HCT116 (cell line): Measurements from ENCODE around the gene EIF3L. TPM values are rescaled to one million over a fixed set of nuclear protein-coding genes. Genes with fewer than 3 reads are reported as not detected.

Experiments used
- ATAC-seq: fragments of 200-7000 bp; cut with Tn5 transposase; 2 replicates; pipeline ENCODE4 v1.9.1; 2020; ENCODE audit warnings: mild to moderate bottlenecking, moderate library complexity
- BruUV-seq: library from RNA; stranded (reverse); fragments of 400-500 nt; replicated peaks from 2 replicates; lab custom pipeline; 2021; lab: Mats Ljungman, UMichigan
- CTCF ChIA-PET: fragments of 300-600 bp; sonication (Branson Sonifier 250); formaldehyde crosslinking; loops from one replicate; lab custom pipeline; 2021; ENCODE audit warnings: antibody characterized with exemption; lab: Charles Lee
- POLR2A ChIA-PET: fragments of 300-600, 350-600 bp; sonication (Branson Sonifier 250); formaldehyde crosslinking; loops from one replicate; lab custom pipeline; 2021; ENCODE audit warnings: antibody characterized with exemption; lab: Charles Lee
- RAD21 ChIA-PET, 2 experiments: fragments of 300-600 bp; sonication (Branson Sonifier 250); formaldehyde crosslinking; loops; one replicate each; lab custom pipeline; 2023; ENCODE audit warnings: low total read pairs in 2 of 2; ENCODE audit not compliant: uncharacterized antibody in 2 of 2, unreplicated experiment in 2 of 2, low non-redundant PET in 1 of 2; lab: Charles Lee
- DNase-seq: peaks from one replicate; pipeline ENCODE4 v3.0.0-alpha.2; 2010; ENCODE audit warnings: low read depth, low spot score
- H2AFZ ChIP-seq: fragments of 200-600 bp; shearing (Covaris generic), sonication (generic); 2 replicates; pipeline ENCODE4 v1.6.1; 2017; ENCODE audit warnings: low read depth, mixed run types, mixed read lengths, antibody characterized with exemption, low read length; ENCODE audit not compliant: poor library complexity, severe bottlenecking
- H3K27ac ChIP-seq: 2 replicates; pipeline ENCODE4 v1.5.1; 2012; ENCODE audit warnings: low read depth, low read length
- H3K27me3 ChIP-seq: fragments of 200-600 bp; sonication (generic); 2 replicates; pipeline ENCODE4 v1.6.1; 2016; ENCODE audit warnings: mixed run types, low read length, mixed read lengths; ENCODE audit not compliant: insufficient read depth
- H3K36me3 ChIP-seq, 2 experiments: fragments of 200-500 bp in 1 of 2; fragments of 200-600 bp in 1 of 2; sonication (Bioruptor generic) in 1 of 2; sonication (generic) in 1 of 2; 2 replicates each; pipeline versions ENCODE4 v1.5.1 to v1.6.1; 2014 to 2016; ENCODE audit warnings: low read length in 2 of 2, inconsistent platforms in 1 of 2, mixed read lengths in 1 of 2, mixed run types in 1 of 2; ENCODE audit not compliant: insufficient read depth in 2 of 2, control insufficient read depth in 1 of 2
- H3K4me1 ChIP-seq, 2 experiments: fragments of 200-600 bp in 1 of 2; sonication (generic) in 1 of 2; 2 replicates each; pipeline versions ENCODE4 v1.5.1 to v1.6.1; 2012 to 2017; ENCODE audit warnings: low read length in 2 of 2, inconsistent platforms in 1 of 2, mild to moderate bottlenecking in 1 of 2, mixed read lengths in 1 of 2, mixed run types in 1 of 2, moderate library complexity in 1 of 2; ENCODE audit not compliant: insufficient read depth in 2 of 2, control insufficient read depth in 1 of 2
- H3K4me2 ChIP-seq: fragments of 200-600 bp; sonication (generic); 2 replicates; pipeline ENCODE4 v1.6.1; 2017; ENCODE audit warnings: mixed run types, low read length, mixed read lengths
- H3K4me3 ChIP-seq, 2 experiments: fragments of 200-600 bp in 1 of 2; sonication (generic) in 1 of 2; replicated peaks in 1 of 2; 2 replicates each; pipeline ENCODE4 v1.5.1; 2011 to 2016; ENCODE audit warnings: low read length in 2 of 2, control low read depth in 1 of 2, low read depth in 1 of 2, mild to moderate bottlenecking in 1 of 2, mixed read lengths in 1 of 2, mixed run types in 1 of 2
- H3K79me2 ChIP-seq: fragments of 200-600 bp; sonication (generic); 2 replicates; pipeline ENCODE4 v1.6.1; 2017; ENCODE audit warnings: mild to moderate bottlenecking, mixed run types, low read length, moderate library complexity, mixed read lengths; ENCODE audit not compliant: insufficient read depth
- H3K9ac ChIP-seq: fragments of 200-600 bp; sonication (generic); 2 replicates; pipeline ENCODE4 v1.6.1; 2016; ENCODE audit warnings: low read length, mixed read lengths
- H3K9me2 ChIP-seq: fragments of 200-600 bp; sonication (generic), shearing (Covaris generic); 2 replicates; pipeline ENCODE4 v1.6.1; 2017; ENCODE audit warnings: mixed run types, mild to moderate bottlenecking, moderate library complexity; ENCODE audit not compliant: insufficient read depth
- H3K9me3 ChIP-seq, 2 experiments: fragments of 200-500 bp in 1 of 2; fragments of 200-600 bp in 1 of 2; sonication (Bioruptor generic) in 1 of 2; sonication (generic) in 1 of 2; 2 replicates each; pipeline ENCODE4 v1.6.1; 2014 to 2017; ENCODE audit warnings: low read length in 2 of 2, mixed read lengths in 2 of 2, inconsistent platforms in 1 of 2, low read depth in 1 of 2, mild to moderate bottlenecking in 1 of 2, mixed run types in 1 of 2, moderate library complexity in 1 of 2; ENCODE audit not compliant: control insufficient read depth in 1 of 2, insufficient read depth in 1 of 2
- H4K20me1 ChIP-seq: fragments of 200-600 bp; sonication (generic), shearing (Covaris generic); 2 replicates; pipeline ENCODE4 v1.6.1; 2017; ENCODE audit warnings: mixed run types, mild to moderate bottlenecking, moderate library complexity; ENCODE audit not compliant: insufficient read depth
- CBX3 ChIP-seq: IDR thresholded peaks from 2 replicates; pipeline ENCODE4 v1.6.1; 2012; ENCODE audit warnings: low read depth
- ELF1 ChIP-seq: IDR thresholded peaks from 2 replicates; pipeline ENCODE4 v1.6.1; 2012; ENCODE audit warnings: low read depth, borderline replicate concordance
- EZH2 ChIP-seq: fragments of 200-600 bp; sonication (generic); IDR thresholded peaks from 2 replicates; pipeline ENCODE4 v1.6.1; 2017; ENCODE audit warnings: antibody characterized with exemption, mixed run types
- FOSL1 ChIP-seq: IDR thresholded peaks from 2 replicates; pipeline ENCODE4 v1.6.1; 2012; ENCODE audit warnings: low read depth
- POLR2AphosphoS5 ChIP-seq: IDR thresholded peaks from 2 replicates; pipeline ENCODE4 v1.6.1; 2011; ENCODE audit warnings: mild to moderate bottlenecking, low read depth, low read length, moderate library complexity
- RAD21 ChIP-seq: IDR thresholded peaks from 2 replicates; pipeline ENCODE4 v1.6.1; 2012; ENCODE audit warnings: low read depth, mild to moderate bottlenecking
- SP1 ChIP-seq: IDR thresholded peaks from 2 replicates; pipeline ENCODE4 v1.6.1; 2012; ENCODE audit warnings: low read depth
- intact Hi-C: fragments of 100-400 bp; cut with micrococcal nuclease; formaldehyde crosslinking; loops from 2 replicates; pipeline ENCODE4 v1.10.0; 2022
- total RNA-seq: library from RNA; stranded (reverse); gene quantifications from one replicate; pipeline ENCODE4 v1.2.1, GENCODE V29; 2021; ENCODE audit not compliant: unreplicated experiment
- TF ChIP-seq, protein P1 (sequence below): IDR thresholded peaks from 2 replicates; pipeline ENCODE4 v1.6.1; 2012

The EIF3L gene
- total RNA-seq, 1 experiment from 2014 or later, result 687 TPM

GRCh38 chr22:37893583-37893983 lies 44.4 kb downstream of the EIF3L start:
- no peak overlapping the region for H3K4me3 ChIP-seq
- 0 out of 2 replicates have a peak overlapping the region, but pooled peaks have one; percentile 3 for H3K4me2 ChIP-seq
- no peak for DNase-seq
- no peak for ATAC-seq
- peaks cover 50 to 61% of the 10 kb centered on the region in 2 experiments for H3K4me1 ChIP-seq
- intact Hi-C loops, result no loop called here
- no peaks in the 10 kb centered on the region for H4K20me1 ChIP-seq
- H3K27me3 ChIP-seq, result no peaks in the 10 kb centered on the region
- peak overlapping the region; percentile 13 for H3K27ac ChIP-seq
- RAD21 ChIA-PET, result no interaction called here
- H3K9ac ChIP-seq, result no peak overlapping the region
- H3K9me3 ChIP-seq, result no peaks in the 10 kb centered on the region
- CTCF ChIA-PET, result interaction anchor here (1.0 kb wide), 1 partner anchor 13 kb away, joined by 4 read pairs; the partner anchor contains the start of gene MICALL1
- H2AFZ ChIP-seq, result no peak overlapping the region
- no TSS peak for BruUV-seq
- no peak for TF ChIP-seq EZH2
- TF ChIP-seq FOSL1, result no peak
- TF ChIP-seq CBX3, result no peak
- no peak for TF ChIP-seq ELF1
- no peaks in the 10 kb centered on the region for H3K9me2 ChIP-seq
- H3K36me3 ChIP-seq, result peaks cover 9 to 11% of the 10 kb centered on the region in 2 experiments
- no peaks in the 10 kb centered on the region for H3K79me2 ChIP-seq
- POLR2A ChIA-PET, result interaction anchor here (1.8 kb wide), 1 partner anchor 12 kb away, joined by 7 read pairs; no protein-coding TSS in a partner anchor

GRCh38 chr22:37894939-37895670 lies 45.9 kb downstream of the EIF3L start:
- H3K9me3 ChIP-seq, result no peaks in the 10 kb centered on the region
- no peaks in the 10 kb centered on the region for H3K27me3 ChIP-seq
- no peaks in the 10 kb centered on the region for H3K9me2 ChIP-seq
- no TSS peak for BruUV-seq
- H3K4me1 ChIP-seq, result peaks cover 59 to 72% of the 10 kb centered on the region in 2 experiments
- intact Hi-C loops, result no loop called here
- peak overlapping the region in 1 of 2 experiments; percentile 25; a peak in 1 of 4 replicates for H3K4me3 ChIP-seq
- H3K36me3 ChIP-seq, result peaks cover 0 to under 1% of the 10 kb centered on the region in 2 experiments; a peak in 2 of 4 replicates
- peak overlapping the region; percentile 76 for H3K27ac ChIP-seq
- H3K79me2 ChIP-seq, result no peaks in the 10 kb centered on the region
- no peaks in the 10 kb centered on the region for H4K20me1 ChIP-seq
- POLR2A ChIA-PET, result interaction anchor here (0.8 to 2.2 kb wide), 2 partner anchors 10 to 88 kb away, joined by 3 to 11 read pairs; partner anchors contain the start of genes GCAT and MICALL1
- DNase-seq (no peak), ATAC-seq (peak; percentile 7; the same call in 1 of the 2 replicates)
- RAD21 ChIA-PET, result interaction anchor here in 1 of 2 experiments (0.6 kb wide), 1 partner anchor 130 kb away, joined by 6 read pairs; no protein-coding TSS in a partner anchor
- 0 out of 2 replicates have a peak, but pooled peaks have one; percentile 5 for TF ChIP-seq POLR2AphosphoS5
- TF ChIP-seq, protein P1, sequence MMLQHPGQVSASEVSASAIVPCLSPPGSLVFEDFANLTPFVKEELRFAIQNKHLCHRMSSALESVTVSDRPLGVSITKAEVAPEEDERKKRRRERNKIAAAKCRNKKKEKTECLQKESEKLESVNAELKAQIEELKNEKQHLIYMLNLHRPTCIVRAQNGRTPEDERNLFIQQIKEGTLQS, result no peak
- TF ChIP-seq RAD21, result no peak
- peak; percentile 46; the same call in 1 of the 2 replicates for TF ChIP-seq SP1
- peak overlapping the region; percentile 61 for H3K4me2 ChIP-seq
- CTCF ChIA-PET, result no interaction called here
- H3K9ac ChIP-seq, result peak overlapping the region; percentile 36; the same call in 1 of the 2 replicates
- H2AFZ ChIP-seq, result no peak overlapping the region
